ENCODE data around the gene RAX2.
A peak's percentile ranks its signal among the peaks of the same experiment; 100 is the strongest.
"Not testable (repeated sequence)": the region's sequence is repeated elsewhere in the genome, so short reads cannot be mapped to it uniquely, and the experiment has no call there.

The RAX2 gene

DNA sequence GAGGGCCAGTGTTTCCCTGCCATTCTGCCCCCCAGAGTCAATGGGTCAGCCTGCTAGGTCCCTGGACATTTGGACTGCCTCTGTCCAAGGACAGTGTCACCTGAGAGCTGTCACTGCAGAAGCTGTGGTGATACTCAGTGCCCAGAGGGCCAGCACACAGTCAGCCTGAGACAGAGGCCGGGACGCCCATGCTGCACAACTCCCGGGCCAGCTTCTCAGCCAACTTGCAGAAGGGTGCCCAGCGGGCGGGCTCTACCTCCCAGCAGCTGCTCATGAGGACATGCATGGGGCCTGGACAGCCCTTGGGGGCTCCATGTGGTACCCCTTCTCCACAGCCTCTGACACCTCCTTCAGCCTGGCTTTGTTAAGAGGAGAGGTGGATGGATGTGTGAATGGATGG, 3.8 kb upstream of the RAX2 start:
- DNase-seq = no peak

- no peak for DNase-seq
These were observed 3.3 kb upstream of the RAX2 start for GRCh38 chr19:3775374-3775711.

GRCh38 chr19:3774621-3775373, 2.8 kb upstream of the RAX2 start:
- DNase-seq = no peak

GRCh38 chr19:3773814-3774515, 1.9 kb upstream of the RAX2 start:
- DNase-seq = no peak

GRCh38 chr19:3771000-3771905, 775 bp downstream of the RAX2 start:
- DNase-seq = no peak

GRCh38 chr19:3770136-3770999, 1.7 kb downstream of the RAX2 start:
- no peak for DNase-seq

DNA sequence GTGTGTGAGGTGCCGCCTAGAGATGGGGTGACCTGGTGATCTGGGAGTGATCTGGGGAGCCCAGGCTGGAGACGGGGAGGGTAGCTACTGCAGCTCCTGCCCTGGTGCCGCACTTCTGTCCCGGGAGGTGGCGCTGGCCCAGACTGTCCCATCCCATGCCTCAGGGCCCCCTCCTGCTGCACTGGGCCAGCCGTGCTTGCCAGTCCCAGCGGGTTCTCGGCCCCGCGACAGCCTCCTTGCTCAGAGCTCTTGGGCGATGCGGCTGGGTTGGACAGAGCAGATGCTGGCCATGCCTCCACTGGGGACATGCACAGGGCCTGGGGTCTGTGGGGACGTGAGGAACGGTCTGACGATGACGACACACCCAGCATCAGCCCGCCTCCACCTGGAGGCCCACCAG, 2.5 kb downstream of the RAX2 start:
- no peak for DNase-seq

GRCh38 chr19:3768748-3769099, 3.3 kb downstream of the RAX2 start:
- no peak for DNase-seq

GRCh38 chr19:3768015-3768747, 3.8 kb downstream of the RAX2 start:
- DNase-seq = no peak

DNA sequence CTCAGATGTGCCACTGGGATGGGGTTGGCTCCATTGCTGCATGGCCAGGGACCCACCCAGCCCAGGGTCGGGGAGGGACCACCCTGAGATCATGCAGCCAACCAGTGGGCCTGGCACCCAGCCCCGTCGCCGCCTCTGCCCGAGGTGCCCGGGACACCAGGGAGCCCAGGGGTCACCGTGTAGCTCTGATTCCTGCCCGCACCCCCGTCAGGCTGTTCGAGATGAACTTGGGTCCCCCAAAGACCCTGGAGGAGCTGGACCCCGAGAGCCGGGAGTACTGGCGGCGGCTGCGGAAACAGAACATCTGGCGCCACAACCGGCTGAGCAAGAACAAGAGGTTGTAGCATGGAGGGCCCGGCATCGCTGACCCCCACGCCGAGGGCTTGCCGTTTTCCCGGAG, 5.0 kb downstream of the RAX2 start:
- no peak for DNase-seq

DNA sequence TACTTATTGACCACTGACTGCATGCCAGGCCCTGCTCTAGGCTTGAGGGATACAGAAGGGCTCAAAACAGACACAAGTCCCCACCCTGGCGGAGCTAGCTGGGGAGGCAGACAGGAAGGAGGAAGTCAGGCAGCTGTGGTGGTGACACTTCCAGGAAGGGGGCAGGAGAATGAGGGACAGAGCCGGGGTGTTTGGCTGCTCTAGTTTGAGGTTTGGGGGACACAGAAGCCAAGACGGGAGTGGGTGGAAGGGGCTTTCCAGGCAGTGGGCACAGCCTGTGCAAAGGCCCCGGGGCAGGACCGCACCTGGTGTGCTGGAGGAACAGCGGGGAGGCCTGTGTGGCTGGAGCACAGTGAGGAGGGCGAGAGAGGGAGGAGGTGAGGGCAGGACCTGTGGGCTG, 5.5 kb downstream of the RAX2 start:
- no peak for DNase-seq

- not testable (repeated sequence) for DNase-seq
These were observed 6.3 kb downstream of the RAX2 start for GRCh38 chr19:3765757-3766156.

DNA sequence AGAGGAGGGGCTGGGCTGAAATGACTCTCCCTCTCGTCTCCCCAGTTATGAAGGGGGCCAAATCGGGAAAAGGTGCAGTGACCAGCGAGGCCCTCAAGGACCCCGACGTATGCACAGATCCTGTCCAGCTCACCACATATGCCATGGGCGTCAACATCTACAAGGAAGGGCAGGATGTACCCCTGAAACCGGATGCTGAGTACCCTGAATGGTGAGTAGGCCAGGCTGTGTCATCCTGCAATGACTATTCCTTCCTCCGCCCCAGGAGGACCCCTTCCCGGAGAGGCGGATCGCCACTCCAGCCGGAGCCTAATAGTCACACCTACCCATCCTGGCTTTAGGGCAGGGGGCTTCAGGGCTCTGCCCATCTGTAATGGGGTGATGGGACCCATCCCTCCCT, 6.9 kb downstream of the RAX2 start:
- DNase-seq = no peak

DNA sequence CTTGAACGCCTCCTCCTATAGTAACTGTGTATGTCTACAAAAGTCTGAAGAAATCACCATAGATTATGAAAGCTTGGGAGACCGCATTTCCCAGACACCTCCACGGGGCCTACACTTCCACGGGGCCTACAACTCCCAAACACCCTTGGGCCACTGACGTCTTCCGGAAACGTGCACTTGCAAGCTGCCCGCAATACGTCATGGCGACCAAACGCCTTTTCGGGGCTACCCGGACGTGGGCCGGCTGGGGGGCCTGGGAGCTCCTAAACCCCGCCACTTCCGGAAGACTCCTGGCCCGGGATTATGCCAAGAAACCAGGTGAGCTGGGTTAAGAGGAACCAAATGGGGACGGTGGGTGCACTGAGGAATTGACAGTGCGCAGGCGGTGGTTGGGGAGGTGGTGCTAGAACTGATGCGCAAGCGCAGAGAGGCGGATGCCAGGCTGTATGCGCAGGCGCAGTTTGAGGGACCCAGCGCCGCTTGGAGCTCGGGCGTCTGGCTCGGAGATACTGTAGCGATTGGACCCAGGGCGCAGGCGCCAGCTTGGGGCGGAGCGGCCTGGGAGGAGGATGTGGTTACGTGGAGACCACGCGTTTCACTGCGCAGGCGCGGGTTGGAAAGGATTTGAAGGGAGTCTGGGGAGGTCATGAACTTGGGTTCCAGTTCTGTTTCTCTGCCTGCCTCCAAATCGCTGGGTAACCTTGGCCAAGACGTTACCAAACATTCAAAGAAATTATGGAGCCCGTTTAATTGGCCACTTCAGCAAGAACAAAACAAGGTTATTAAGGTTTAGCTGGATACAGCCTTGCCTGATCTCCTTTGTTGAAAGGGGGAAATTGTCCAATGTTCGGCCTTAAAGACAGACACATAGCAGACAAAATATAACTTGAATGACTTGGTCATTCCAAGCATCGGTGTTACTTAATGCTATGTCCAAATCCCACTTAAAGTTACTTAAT, 9.2 kb downstream of the RAX2 start, which contains the start of gene MRPL54:
Gene MRPL54 (plus strand): TSS at position 182 of the 959 bp plus-strand sequence. CDS start 19 bp downstream, at position 201.
- peak; percentile 98 for DNase-seq

GRCh38 chr19:3762130-3762473, 9.9 kb downstream of the RAX2 start:
- no peak for DNase-seq

- DNase-seq = peak; percentile 74
These were observed 10.5 kb downstream of the RAX2 start, which contains the start of gene APBA3 for GRCh38 chr19:3761382-3762129. Gene APBA3, minus strand, starts transcription at chr19:3761692. Its CDS starts 1,428 bp downstream, at chr19:3760264.

- DNase-seq = no peak
These were observed 11.1 kb downstream of the RAX2 start for GRCh38 chr19:3760871-3761361.

DNA sequence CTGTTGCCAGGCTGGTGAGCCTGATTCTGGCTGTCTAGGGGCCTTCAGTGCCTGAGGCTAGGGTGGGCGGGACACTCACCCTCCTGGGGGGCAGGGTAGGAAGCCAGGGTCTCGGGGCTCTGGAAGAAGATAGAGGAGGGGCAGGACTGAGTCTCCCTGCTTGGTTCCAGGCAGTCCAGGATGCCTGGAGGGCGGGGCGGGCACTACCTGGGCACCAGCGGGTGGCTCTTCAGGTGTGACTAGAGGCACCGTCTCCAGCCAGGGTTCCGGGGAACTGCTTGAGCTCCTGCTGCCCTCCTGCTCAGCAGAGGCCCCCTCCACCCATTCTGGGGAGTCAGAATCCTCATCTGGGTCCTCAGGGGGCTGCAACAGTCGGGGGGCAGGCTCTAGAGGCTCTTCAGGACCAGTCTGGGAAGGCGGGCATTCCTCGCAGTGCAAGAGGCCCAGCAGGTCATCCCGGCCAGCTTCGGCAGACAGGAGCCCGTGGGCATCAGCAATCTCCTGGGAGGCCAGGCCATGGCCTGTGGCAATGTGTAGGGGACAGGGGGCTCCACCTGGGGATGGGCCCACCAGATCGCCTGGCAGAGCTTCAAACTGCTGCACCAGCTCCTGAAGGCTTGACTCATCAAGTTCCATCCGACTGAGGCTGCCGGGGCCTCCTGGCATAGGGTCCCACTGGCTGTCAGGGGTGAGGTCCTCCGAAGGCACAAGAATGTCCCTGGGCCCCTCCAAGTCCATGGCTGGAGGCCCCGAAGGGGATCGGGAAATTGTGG, 12.4 kb downstream of the RAX2 start:
- no peak for DNase-seq

- not testable (repeated sequence) for DNase-seq
These were observed 13.7 kb downstream of the RAX2 start for GRCh38 chr19:3758297-3758696.
